PC-9 (cell line): ENCODE data around the gene CLDND2. TPM values are rescaled to one million over a fixed set of nuclear protein-coding genes. Genes with fewer than 3 reads are reported as not detected.

ENCODE experiments used
- BruUV-seq: library from RNA; stranded (reverse); fragments of 400-500 nt; replicated peaks from 2 replicates; lab custom pipeline; 2021; lab: Mats Ljungman, UMichigan
- CTCF ChIA-PET: fragments of 300-600 bp; sonication (Branson Sonifier 250); formaldehyde crosslinking; loops from one replicate; lab custom pipeline; 2022; ENCODE audit warnings: antibody characterized with exemption; lab: Charles Lee
- POLR2A ChIA-PET: fragments of 300-600 bp; sonication (Branson Sonifier 250); formaldehyde crosslinking; loops from one replicate; lab custom pipeline; 2022; ENCODE audit warnings: antibody characterized with exemption; ENCODE audit not compliant: unreplicated experiment; lab: Charles Lee
- DNase-seq, 2 experiments: peaks; one replicate each; pipeline versions ENCODE4 v3.0.0 to v3.0.0-alpha.2; 2015 to 2022; ENCODE audit warnings: mixed read lengths in 1 of 2
- H2AFZ ChIP-seq: fragments of 200-600 bp; sonication (generic); 2 replicates; pipeline ENCODE4 v1.8.1; 2017; ENCODE audit warnings: antibody characterized with exemption
- H3F3A ChIP-seq: fragments of 200-600 bp; sonication (generic); 2 replicates; pipeline ENCODE4 v1.8.1; 2017; ENCODE audit warnings: antibody characterized with exemption, mild to moderate bottlenecking, low read depth; ENCODE audit not compliant: insufficient read depth
- H3K27ac ChIP-seq: fragments of 200-600 bp; sonication (generic); 2 replicates; pipeline ENCODE4 v1.6.1; 2016; ENCODE audit warnings: mixed run types
- H3K27me3 ChIP-seq: fragments of 200-600 bp; sonication (generic); 2 replicates; pipeline ENCODE4 v1.6.1; 2016; ENCODE audit warnings: low read depth, mixed run types; ENCODE audit not compliant: insufficient read depth
- H3K36me3 ChIP-seq: fragments of 200-600 bp; sonication (generic); 2 replicates; pipeline ENCODE4 v1.6.1; 2016; ENCODE audit warnings: low read depth, mixed run types
- H3K4me1 ChIP-seq: fragments of 200-600 bp; sonication (generic); replicated peaks from 2 replicates; pipeline ENCODE4 v1.6.1; 2016; ENCODE audit warnings: mixed run types; ENCODE audit not compliant: insufficient read depth
- H3K4me2 ChIP-seq: fragments of 200-600 bp; sonication (generic); 2 replicates; pipeline ENCODE4 v1.6.1; 2017; ENCODE audit warnings: mixed run types
- H3K4me3 ChIP-seq: fragments of 200-600 bp; sonication (generic); 2 replicates; pipeline ENCODE4 v1.6.1; 2016; ENCODE audit warnings: mixed run types
- H3K79me2 ChIP-seq: fragments of 200-600 bp; sonication (generic); 2 replicates; pipeline ENCODE4 v1.6.1; 2017; ENCODE audit warnings: low read depth, mixed run types
- H3K9me2 ChIP-seq: fragments of 200-600 bp; sonication (generic); 2 replicates; pipeline ENCODE4 v1.8.1; 2017; ENCODE audit warnings: mild to moderate bottlenecking; ENCODE audit not compliant: insufficient read depth
- H3K9me3 ChIP-seq: fragments of 200-600 bp; sonication (generic); 2 replicates; pipeline ENCODE4 v1.8.1; 2016; ENCODE audit warnings: low read depth; ENCODE audit not compliant: insufficient read depth
- H4K20me1 ChIP-seq: fragments of 200-600 bp; sonication (generic); 2 replicates; pipeline ENCODE4 v1.8.1; 2017; ENCODE audit not compliant: insufficient read depth
- CTCF ChIP-seq: fragments of 200-600 bp; sonication (generic); conservative IDR thresholded peaks from 2 replicates; pipeline ENCODE4 v1.6.1; 2017; ENCODE audit warnings: mixed run types, antibody characterized with exemption, mild to moderate bottlenecking, moderate library complexity
- EZH2 ChIP-seq: fragments of 200-600 bp; sonication (generic); IDR thresholded peaks from 2 replicates; pipeline ENCODE4 v1.8.0; 2017; ENCODE audit warnings: antibody characterized with exemption, low read depth
- intact Hi-C: fragments of 100-400 bp; cut with micrococcal nuclease; formaldehyde crosslinking; loops from one replicate; pipeline ENCODE4 v1.10.0; 2022; ENCODE audit not compliant: unreplicated experiment
- total RNA-seq: library from RNA; stranded (reverse); gene quantifications from 2 replicates; pipeline ENCODE4 v1.2.3, GENCODE V29; 2021

The CLDND2 gene
- total RNA-seq, 1 experiment from 2014 or later, result 4.5 TPM

- Histone ChIP-seq H3K9me3 (no peaks in the 10 kb centered on the region), H3K27me3 (peaks cover 3% of the 10 kb centered on the region; the same call in 1 of the 2 replicates), H3K4me3 (no peak overlapping the region), H4K20me1 (no peaks in the 10 kb centered on the region), H3K27ac (no peak overlapping the region), H3K79me2 (no peaks in the 10 kb centered on the region), H3K36me3 (no peaks in the 10 kb centered on the region), H3K4me2 (no peak overlapping the region), H2AFZ (no peak overlapping the region), H3K9me2 (no peaks in the 10 kb centered on the region), H3K4me1 (peaks cover 4% of the 10 kb centered on the region; the same call in 1 of the 2 replicates), H3F3A (no peaks in the 10 kb centered on the region)
- POLR2A ChIA-PET, result interaction anchor here (0.6 kb wide), 1 partner anchor 41 kb away, joined by 3 read pairs; no protein-coding TSS in a partner anchor
- DNase-seq, result no peak
- BruUV-seq, result no TSS peak
- CTCF ChIA-PET, result no interaction called here
- no peak for TF ChIP-seq CTCF
- TF ChIP-seq EZH2, result no peak
- intact Hi-C loops, result no loop called here
Observed at GRCh38 chr19:51333836-51334460, 34.9 kb downstream of the CLDND2 start.

- no peaks in the 10 kb centered on the region for H3K9me2 ChIP-seq
- H3K36me3 ChIP-seq, result no peaks in the 10 kb centered on the region
- H3K79me2 ChIP-seq, result no peaks in the 10 kb centered on the region
- POLR2A ChIA-PET, result no interaction called here
- H3K27me3 ChIP-seq, result peaks cover 3% of the 10 kb centered on the region; the same call in 1 of the 2 replicates
- no peaks in the 10 kb centered on the region for H3F3A ChIP-seq
- no peak overlapping the region for H3K4me3 ChIP-seq
- H3K4me1 ChIP-seq, result no peaks in the 10 kb centered on the region
- no TSS peak for BruUV-seq
- no peak overlapping the region for H3K27ac ChIP-seq
- no peaks in the 10 kb centered on the region for H4K20me1 ChIP-seq
- TF ChIP-seq CTCF (no peak), EZH2 (no peak)
- no peak overlapping the region for H3K4me2 ChIP-seq
- CTCF ChIA-PET, result no interaction called here
- intact Hi-C loops, result no loop called here
- no peak for DNase-seq
- no peaks in the 10 kb centered on the region for H3K9me3 ChIP-seq
- H2AFZ ChIP-seq, result no peak overlapping the region
Observed at GRCh38 chr19:51331716-51332115, 37.1 kb downstream of the CLDND2 start.

- Histone ChIP-seq H3F3A (no peaks in the 10 kb centered on the region), H2AFZ (no peak overlapping the region), H3K27ac (no peak overlapping the region), H3K9me2 (no peaks in the 10 kb centered on the region), H3K9me3 (no peaks in the 10 kb centered on the region), H4K20me1 (no peaks in the 10 kb centered on the region), H3K4me1 (no peaks in the 10 kb centered on the region), H3K36me3 (no peaks in the 10 kb centered on the region), H3K79me2 (no peaks in the 10 kb centered on the region), H3K4me3 (no peak overlapping the region), H3K27me3 (peaks cover 4% of the 10 kb centered on the region; the same call in 1 of the 2 replicates), H3K4me2 (no peak overlapping the region)
- DNase-seq, result no peak
- intact Hi-C loops, result no loop called here
- no TSS peak for BruUV-seq
- TF ChIP-seq EZH2, result no peak
- CTCF ChIA-PET, result no interaction called here
- POLR2A ChIA-PET, result no interaction called here
Observed at GRCh38 chr19:51331193-51331592, 37.6 kb downstream of the CLDND2 start.
